Esophagus muscularis mucosa (tissue), 4 donors: ENCODE results near the gene GPRIN2.
"Not testable (repeated sequence)": the region's sequence is repeated elsewhere in the genome, so short reads cannot be mapped to it uniquely, and the experiment has no call there.

ENCODE experiments used
- CTCF ChIP-seq, 3 experiments: fragments of 200-600 bp in 2 of 3; fragments of 450-650 bp in 1 of 3; sonication (generic) in 2 of 3; IDR thresholded peaks; one replicate each; pipeline ENCODE4 v1.5.1; 2017 to 2019; ENCODE audit warnings: antibody characterized with exemption in 3 of 3, mild to moderate bottlenecking in 2 of 3, moderate library complexity in 1 of 3
- EP300 ChIP-seq: sonication (generic); formaldehyde crosslinking; IDR thresholded peaks from one replicate; pipeline ENCODE4 v1.6.1; 2017; ENCODE audit warnings: antibody characterized with exemption
- POLR2A ChIP-seq: fragments of 450-650 bp; IDR thresholded peaks from one replicate; pipeline ENCODE4 v1.6.1; 2017; ENCODE audit warnings: antibody characterized with exemption, moderate library complexity, mild to moderate bottlenecking, low read depth

GRCh38 chr10:46589589-46589988 is 33.1 kb upstream of the GPRIN2 start:
- not testable (repeated sequence) for TF ChIP-seq CTCF (IDR thresholded peaks at IDR 0.05); POLR2A; EP300
